SJSA1 (cell line): ENCODE data around the gene POLR2L. TPM values are rescaled to one million over a fixed set of nuclear protein-coding genes. Genes with fewer than 3 reads are reported as not detected.

Experiments used
- DNase-seq, 2 experiments: peaks; one replicate each; pipeline ENCODE4 v3.0.0-alpha.2; 2015 to 2020; ENCODE audit warnings: low spot score in 2 of 2, low read depth in 1 of 2
- H3K27ac ChIP-seq: fragments of 250-450 bp; sonication (Bioruptor Pico); 2 replicates; pipeline ENCODE4 v1.5.1; 2020; ENCODE audit warnings: mild to moderate bottlenecking, moderate library complexity
- H3K27me3 ChIP-seq: fragments of 250-450 bp; sonication (Bioruptor Pico); replicated peaks from 2 replicates; pipeline ENCODE4 v1.5.1; 2020; ENCODE audit warnings: mild to moderate bottlenecking, moderate library complexity
- H3K36me3 ChIP-seq: fragments of 250-450 bp; sonication (Bioruptor Pico); 2 replicates; pipeline ENCODE4 v1.5.1; 2020; ENCODE audit warnings: mild to moderate bottlenecking
- H3K4me1 ChIP-seq: fragments of 250-450 bp; sonication (Bioruptor Pico); replicated peaks from 2 replicates; pipeline ENCODE4 v1.6.1; 2021; ENCODE audit warnings: mild to moderate bottlenecking
- H3K4me3 ChIP-seq: fragments of 250-450 bp; sonication (Bioruptor Pico); 2 replicates; pipeline ENCODE4 v1.5.1; 2020; ENCODE audit warnings: mild to moderate bottlenecking
- H3K9me3 ChIP-seq: fragments of 250-450 bp; sonication (Bioruptor Pico); replicated peaks from 2 replicates; pipeline ENCODE4 v1.5.1; 2020; ENCODE audit warnings: mild to moderate bottlenecking
- total RNA-seq: library from RNA; depleted of rRNA; stranded (reverse); fragments of >200 nt; shearing (Covaris generic); gene quantifications from 2 replicates; pipeline ENCODE4 v1.2.3, GENCODE V29; 2014

The POLR2L gene
- total RNA-seq, 1 experiment from 2014 or later = 75.8 TPM

DNA sequence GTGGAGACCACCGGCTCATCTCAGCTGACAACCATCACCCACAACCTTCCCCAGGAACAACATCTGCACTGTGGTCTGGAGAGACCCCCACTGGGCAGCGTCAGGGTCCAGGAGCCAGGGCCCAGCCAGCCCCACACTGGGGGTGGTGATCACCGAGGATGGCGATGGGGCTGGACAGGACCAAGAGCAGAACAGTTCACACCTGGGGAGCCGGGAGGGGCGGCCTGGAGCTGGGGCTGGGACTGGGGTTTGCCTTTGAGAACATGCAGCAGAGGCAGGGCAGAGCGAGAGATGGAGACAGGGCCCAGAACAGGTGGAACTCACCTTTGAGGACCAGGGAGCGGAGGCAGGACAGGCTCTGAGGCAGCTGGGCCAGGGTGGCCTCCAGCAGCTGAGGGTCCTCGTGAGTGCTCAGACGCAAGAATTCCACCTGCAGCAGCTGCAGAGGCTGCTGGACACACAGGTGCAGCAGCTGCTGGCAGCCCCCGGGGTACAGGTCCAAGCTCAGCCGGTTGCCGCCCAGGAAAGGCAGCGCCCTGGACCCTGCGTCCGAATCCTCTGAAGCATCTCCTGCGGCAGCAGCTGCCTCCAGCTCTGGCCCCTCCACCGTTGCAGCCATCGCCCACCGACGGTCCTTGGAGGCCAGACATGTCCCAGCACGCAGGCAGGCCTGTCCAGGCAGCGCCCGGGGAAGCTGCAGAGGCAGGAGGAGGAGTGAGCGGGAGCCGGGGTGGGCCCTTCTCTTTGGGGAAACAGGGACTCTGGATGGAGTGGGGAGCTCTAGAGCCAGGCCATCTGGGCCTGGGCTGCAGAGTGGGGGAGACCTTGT lies 38.3 kb downstream of the POLR2L start:
- peaks cover under 1% of the 10 kb centered on the region; the same call in 1 of the 2 replicates for H3K36me3 ChIP-seq

DNA sequence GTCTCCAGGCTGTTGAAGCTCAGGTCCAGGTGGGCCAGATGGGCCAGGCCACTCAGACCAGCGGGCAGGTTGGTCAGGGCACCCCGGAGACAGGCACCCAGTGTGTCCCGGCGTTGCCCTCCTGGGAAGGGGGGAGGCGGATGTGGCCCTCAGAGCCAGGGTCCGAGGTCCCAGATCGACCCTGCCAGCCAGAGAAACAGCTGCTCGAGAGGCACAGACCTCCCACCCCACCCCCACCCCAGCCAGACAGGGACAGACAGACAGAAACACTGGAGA lies 38.9 kb downstream of the POLR2L start:
- Histone ChIP-seq H3K27me3 (no peaks in the 10 kb centered on the region), H3K36me3 (no peaks in the 10 kb centered on the region), H3K9me3 (no peaks in the 10 kb centered on the region), H3K27ac (no peak overlapping the region), H3K4me3 (no peak overlapping the region), H3K4me1 (peaks cover 17% of the 10 kb centered on the region)
- DNase-seq = no peak

More for the DNA sequence above, 38.3 kb downstream of the POLR2L start:
- Histone ChIP-seq H3K9me3 (no peaks in the 10 kb centered on the region), H3K4me1 (peaks cover 22% of the 10 kb centered on the region; the same call in 1 of the 2 replicates), H3K4me3 (no peak overlapping the region), H3K27me3 (no peaks in the 10 kb centered on the region), H3K27ac (no peak overlapping the region)
- DNase-seq = no peak

- Histone ChIP-seq H3K27me3 (no peaks in the 10 kb centered on the region), H3K27ac (no peak overlapping the region), H3K9me3 (no peaks in the 10 kb centered on the region), H3K4me1 (peaks cover 16% of the 10 kb centered on the region), H3K36me3 (no peaks in the 10 kb centered on the region), H3K4me3 (no peak overlapping the region)
- DNase-seq = no peak
Measured at GRCh38 chr11:802693-803466, 39.4 kb downstream of the POLR2L start.

GRCh38 chr11:802018-802617 lies 40.2 kb downstream of the POLR2L start:
- H3K27me3 ChIP-seq = no peaks in the 10 kb centered on the region
- H3K27ac ChIP-seq = no peak overlapping the region
- DNase-seq = no peak
- no peaks in the 10 kb centered on the region for H3K36me3 ChIP-seq
- H3K4me1 ChIP-seq = peaks cover 22% of the 10 kb centered on the region
- H3K9me3 ChIP-seq = no peaks in the 10 kb centered on the region
- H3K4me3 ChIP-seq = no peak overlapping the region

- no peak overlapping the region for H3K4me3 ChIP-seq
- no peaks in the 10 kb centered on the region for H3K9me3 ChIP-seq
- H3K36me3 ChIP-seq = no peaks in the 10 kb centered on the region
- H3K27me3 ChIP-seq = no peaks in the 10 kb centered on the region
- DNase-seq = no peak
- H3K27ac ChIP-seq = no peak overlapping the region
- peaks cover 31% of the 10 kb centered on the region for H3K4me1 ChIP-seq
Measured at GRCh38 chr11:801097-801780, 41.1 kb downstream of the POLR2L start.

GRCh38 chr11:800473-800872 lies 41.9 kb downstream of the POLR2L start:
- H3K36me3 ChIP-seq = no peaks in the 10 kb centered on the region
- no peak for DNase-seq
- H3K27ac ChIP-seq = no peak overlapping the region
- H3K4me1 ChIP-seq = peaks cover 32% of the 10 kb centered on the region
- H3K27me3 ChIP-seq = no peaks in the 10 kb centered on the region
- no peak overlapping the region for H3K4me3 ChIP-seq
- no peaks in the 10 kb centered on the region for H3K9me3 ChIP-seq

- H3K9me3 ChIP-seq = no peaks in the 10 kb centered on the region
- no peak overlapping the region for H3K4me3 ChIP-seq
- no peak overlapping the region for H3K27ac ChIP-seq
- no peak for DNase-seq
- no peaks in the 10 kb centered on the region for H3K27me3 ChIP-seq
- H3K4me1 ChIP-seq = peaks cover 34% of the 10 kb centered on the region
- H3K36me3 ChIP-seq = no peaks in the 10 kb centered on the region
Measured at GRCh38 chr11:799641-800316, 42.5 kb downstream of the POLR2L start.

DNA sequence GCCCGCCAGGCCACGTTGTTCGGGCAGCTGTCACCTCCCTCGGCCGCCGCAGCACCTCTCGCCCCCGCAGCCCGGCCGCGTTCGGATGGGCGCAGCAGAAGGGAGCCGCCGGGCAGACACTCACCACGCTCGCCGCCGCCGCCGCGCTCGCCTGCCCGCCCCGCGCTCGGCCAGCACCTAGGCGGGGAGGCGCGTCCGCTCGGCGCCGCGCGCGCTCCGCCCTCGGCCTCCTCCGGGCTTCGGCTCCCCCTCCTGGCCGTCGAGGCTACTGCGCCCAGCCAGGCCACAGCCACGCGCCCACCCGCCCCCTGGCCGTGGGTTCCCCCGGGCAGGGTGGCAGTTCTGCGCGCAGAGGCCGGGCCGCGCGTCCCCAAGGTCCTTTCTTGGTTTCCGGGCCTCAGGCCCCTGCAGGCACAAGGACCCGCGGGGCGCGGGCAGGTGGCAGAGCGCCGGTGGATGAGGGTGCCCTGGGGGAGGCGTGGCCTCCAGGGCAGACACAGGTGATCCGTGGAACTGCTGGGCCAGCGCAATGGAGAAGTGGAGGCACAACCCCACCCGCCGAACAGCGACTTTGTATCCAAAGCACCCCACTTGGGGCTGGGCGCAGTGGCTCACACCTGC lies 44.1 kb downstream of the POLR2L start, which contains the start of gene SLC25A22:
Gene SLC25A22, minus strand, starts transcription at position 189 of the 621 bp plus-strand sequence. CDS start 3,275 bp downstream, outside the sequence.
- H3K4me1 ChIP-seq = peaks cover 27% of the 10 kb centered on the region
- no peaks in the 10 kb centered on the region for H3K36me3 ChIP-seq
- peak within 1 kb of the TSS; percentile 57 for H3K4me3 ChIP-seq
- DNase-seq = peak in 1 of 2 experiments; percentile 58
- H3K9me3 ChIP-seq = no peaks in the 10 kb centered on the region
- H3K27ac ChIP-seq = peak within 1 kb of the TSS; percentile 40
- no peaks in the 10 kb centered on the region for H3K27me3 ChIP-seq

DNA sequence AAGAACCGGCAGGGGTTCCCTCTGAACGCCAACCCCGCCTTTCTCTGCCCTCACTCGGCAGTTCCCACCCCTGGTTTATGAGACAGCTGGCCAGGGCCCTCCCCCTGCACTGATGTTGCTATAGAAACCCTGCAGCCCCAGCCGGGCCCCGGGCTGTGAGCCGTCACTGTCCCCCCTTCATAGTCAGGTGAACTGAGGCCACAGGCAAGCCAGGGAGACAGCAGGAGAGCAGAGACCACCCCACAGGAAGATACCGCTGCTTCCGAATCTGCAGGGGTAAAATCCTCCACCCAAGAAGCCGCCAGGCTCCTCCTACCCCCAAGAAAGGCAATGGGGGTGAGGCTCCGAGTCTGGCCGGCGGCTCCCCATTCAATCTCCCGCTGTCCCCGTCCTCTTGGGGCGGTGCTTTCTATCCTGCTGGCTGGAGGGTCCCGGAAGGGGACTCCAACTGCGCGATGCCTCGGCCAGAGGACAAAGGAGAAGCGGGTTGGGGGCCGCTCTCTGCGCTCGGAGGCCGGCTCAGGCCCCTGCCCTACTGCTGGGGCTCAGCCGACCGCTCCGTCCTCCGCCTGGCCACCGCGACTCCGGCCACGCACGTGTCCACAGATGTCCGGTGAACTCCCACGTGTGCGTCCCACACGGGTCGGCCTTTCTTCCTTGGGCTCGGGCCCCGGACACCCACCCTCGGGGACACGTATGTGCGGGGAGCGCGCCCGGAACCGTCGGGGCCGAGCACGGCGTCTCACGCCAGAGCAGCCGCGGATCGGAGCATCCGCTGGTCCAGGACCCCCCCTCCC lies 44.8 kb downstream of the POLR2L start:
- peak overlapping the region; percentile 40 for H3K27ac ChIP-seq

DNA sequence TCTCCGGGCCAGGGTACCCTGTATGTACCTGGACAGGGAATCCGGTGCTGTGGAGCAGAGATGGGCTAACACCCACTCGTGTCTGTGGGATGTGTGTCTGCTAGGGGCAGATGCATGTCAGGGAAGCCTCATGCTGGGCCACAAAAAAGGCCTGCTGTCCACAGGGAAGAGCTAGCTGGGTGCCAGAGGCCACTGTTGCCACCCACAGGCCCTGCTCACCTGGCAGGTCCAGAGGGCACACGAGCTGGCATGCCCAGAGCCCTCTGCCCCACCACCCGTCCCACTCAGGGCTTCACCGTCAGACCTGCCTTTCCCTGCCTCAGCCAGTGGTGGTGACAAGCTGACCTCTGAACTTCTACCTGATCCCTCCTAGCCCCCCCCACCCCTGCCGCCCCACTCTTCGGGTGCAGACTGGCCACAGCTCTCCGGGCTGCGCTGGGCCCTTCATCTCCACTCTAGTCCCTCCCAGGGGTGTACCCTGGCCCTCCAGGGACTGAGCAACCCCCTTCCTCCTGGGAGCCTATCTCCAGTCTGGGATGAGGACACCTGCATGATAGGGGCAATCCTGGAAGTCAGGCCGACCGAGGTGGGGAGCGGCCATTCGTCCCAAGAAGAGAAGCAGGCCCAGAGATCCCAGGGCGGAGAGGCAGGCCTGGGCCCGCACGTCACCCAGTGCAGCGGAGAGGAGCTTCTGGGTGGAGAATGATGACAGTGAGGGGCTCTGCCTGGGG lies 45.6 kb downstream of the POLR2L start:
- Histone ChIP-seq H3K9me3 (no peaks in the 10 kb centered on the region), H3K36me3 (no peaks in the 10 kb centered on the region), H3K27me3 (no peaks in the 10 kb centered on the region), H3K4me3 (peak overlapping the region; percentile 57), H3K27ac (no peak overlapping the region), H3K4me1 (peaks cover 27% of the 10 kb centered on the region)
- no peak for DNase-seq

More for the DNA sequence above, 44.8 kb downstream of the POLR2L start:
- Histone ChIP-seq H3K9me3 (no peaks in the 10 kb centered on the region), H3K4me1 (peaks cover 27% of the 10 kb centered on the region), H3K4me3 (peak overlapping the region; percentile 57), H3K27me3 (no peaks in the 10 kb centered on the region), H3K36me3 (no peaks in the 10 kb centered on the region)
- peak; percentile 71 to 76 for DNase-seq

DNA sequence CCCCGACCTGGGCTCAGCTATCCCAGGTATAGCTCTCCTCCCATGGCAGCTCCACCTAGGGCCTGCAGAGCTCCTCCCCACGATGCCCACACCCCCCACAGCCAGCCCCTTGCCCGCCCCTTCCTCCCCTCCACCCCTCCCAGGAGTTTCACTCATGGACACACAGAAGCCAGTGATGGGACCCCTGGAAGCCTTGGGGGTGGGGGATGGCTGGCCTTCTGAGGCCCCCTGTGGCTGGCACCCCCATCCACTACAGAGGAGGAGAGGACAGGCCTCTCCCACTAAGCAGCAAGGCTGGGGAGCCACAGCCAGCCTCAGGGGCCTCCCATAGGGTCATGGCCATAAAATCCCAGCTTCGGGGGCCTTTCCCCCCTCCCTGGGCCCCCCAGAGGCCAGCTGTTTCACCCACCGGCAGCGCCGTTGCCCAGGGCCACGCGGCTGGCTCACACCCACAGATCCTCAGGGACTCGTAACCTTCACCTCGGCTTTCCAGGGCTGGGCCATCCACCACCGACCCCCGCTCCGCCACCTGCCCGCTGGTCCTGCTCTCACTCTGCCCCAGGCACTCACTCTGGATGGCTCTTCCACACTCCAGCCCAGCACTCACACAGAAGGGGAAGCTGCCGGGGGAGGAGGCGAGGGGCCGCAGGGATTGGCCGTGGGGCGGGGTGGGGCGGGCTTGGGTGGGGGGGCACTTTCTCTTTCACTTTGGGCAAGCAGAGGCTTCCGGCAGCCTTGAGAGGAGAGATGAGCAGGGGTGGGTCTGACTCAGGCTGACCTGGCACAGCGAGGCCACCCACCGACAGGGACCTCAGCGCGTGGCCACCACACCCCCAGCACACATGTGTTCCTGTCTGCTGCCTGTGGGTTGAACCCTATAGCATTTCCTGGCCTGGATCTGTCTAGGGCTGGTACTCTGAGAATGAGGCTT lies 46.4 kb downstream of the POLR2L start:
- peak overlapping the region; percentile 38; the same call in 1 of the 2 replicates for H3K27ac ChIP-seq
- no peaks in the 10 kb centered on the region for H3K27me3 ChIP-seq
- H3K9me3 ChIP-seq = no peaks in the 10 kb centered on the region
- DNase-seq = peak; percentile 69 to 93
- H3K4me1 ChIP-seq = peaks cover 27% of the 10 kb centered on the region
- peak overlapping the region; percentile 57 for H3K4me3 ChIP-seq
- H3K36me3 ChIP-seq = no peaks in the 10 kb centered on the region
